Esophagus mucosa (tissue), 1 donor: ENCODE measurements around the gene COA8. TPM values are rescaled to one million over a fixed set of nuclear protein-coding genes. Genes with fewer than 3 reads are reported as not detected.

Experiments used
- ATAC-seq: fragments of 200-7000 bp; cut with Tn5 transposase; one replicate; pipeline ENCODE4 v1.9.1; 2020
- total RNA-seq: library from RNA; stranded (reverse); gene quantifications from one replicate; pipeline ENCODE4 v1.2.4, GENCODE V29; 2023
- donor health status: DM: yes; HTN: yes; CAD: no.

The COA8 gene
- total RNA-seq, 1 donor from 2014 or later, result 30.3 TPM

- ATAC-seq, result no peak
These were observed 25.4 kb upstream of the COA8 start for GRCh38 chr14:103537175-103537990.

DNA sequence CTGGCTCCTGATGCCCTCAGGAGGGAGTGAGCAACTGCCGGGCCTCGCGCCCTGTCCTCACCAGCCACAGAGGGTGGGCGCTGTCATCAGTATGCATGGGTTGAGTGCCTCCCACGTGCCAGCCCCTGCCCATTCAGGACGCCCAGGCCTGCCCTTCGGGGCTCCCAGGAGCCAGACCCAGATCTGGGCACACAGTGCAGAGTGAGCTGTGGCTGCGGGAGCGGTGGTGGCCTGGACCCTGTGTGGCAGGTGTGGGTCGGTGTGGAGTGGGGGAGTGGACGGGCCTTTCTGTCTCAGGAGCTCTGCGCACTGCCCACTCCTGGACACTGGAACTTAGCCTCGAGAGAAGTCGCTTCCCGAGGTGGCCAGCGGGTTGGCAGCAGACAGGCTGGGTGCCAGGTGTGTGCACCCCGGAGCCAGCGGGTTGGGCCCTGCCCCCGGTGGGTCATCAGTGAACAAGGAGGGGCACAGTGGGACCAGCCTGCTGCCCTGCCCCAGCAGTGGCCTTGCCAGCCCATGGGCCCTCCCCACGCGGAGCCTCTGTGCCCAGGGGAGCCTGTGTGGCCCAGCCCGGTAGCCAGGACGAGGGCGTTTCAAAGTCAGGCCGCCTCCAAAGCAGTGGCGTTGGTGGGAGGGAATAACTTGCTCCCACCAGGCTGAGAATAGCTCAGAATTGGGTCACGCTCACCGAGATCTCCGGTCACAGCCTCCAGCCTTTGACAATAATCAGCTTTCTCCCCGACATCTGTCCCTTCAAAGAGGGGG is 24.3 kb upstream of the COA8 start:
- no peak for ATAC-seq

GRCh38 chr14:103539056-103539825 is 23.5 kb upstream of the COA8 start:
- ATAC-seq, result no peak

GRCh38 chr14:103540821-103541708 is 21.7 kb upstream of the COA8 start:
- ATAC-seq, result peak; percentile 27

GRCh38 chr14:103541709-103542604 is 20.8 kb upstream of the COA8 start:
- ATAC-seq, result no peak

GRCh38 chr14:103542605-103543088 is 20.1 kb upstream of the COA8 start:
- no peak for ATAC-seq

DNA sequence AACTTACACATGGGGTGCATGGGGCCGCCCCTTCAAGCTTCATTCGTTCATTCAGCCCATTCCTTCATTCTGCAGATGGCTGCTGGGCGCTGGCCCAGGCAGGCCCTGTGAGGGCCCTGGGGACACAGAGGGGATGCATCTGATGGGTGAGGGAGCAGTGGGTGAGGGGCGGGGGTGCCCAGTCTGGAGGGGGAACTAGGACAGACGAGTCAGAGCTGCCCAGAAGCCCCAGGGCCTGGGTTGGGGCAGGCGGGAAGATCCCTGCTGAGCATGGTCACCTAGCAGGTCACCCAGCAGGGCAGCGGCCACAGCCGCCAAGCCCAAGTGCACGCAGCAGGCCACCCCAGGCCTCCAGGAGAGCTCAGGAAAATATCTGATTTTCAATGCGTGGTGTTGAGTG is 19.6 kb upstream of the COA8 start:
- ATAC-seq, result no peak

- ATAC-seq, result no peak
These were observed 18.9 kb upstream of the COA8 start for GRCh38 chr14:103543721-103544387.

DNA sequence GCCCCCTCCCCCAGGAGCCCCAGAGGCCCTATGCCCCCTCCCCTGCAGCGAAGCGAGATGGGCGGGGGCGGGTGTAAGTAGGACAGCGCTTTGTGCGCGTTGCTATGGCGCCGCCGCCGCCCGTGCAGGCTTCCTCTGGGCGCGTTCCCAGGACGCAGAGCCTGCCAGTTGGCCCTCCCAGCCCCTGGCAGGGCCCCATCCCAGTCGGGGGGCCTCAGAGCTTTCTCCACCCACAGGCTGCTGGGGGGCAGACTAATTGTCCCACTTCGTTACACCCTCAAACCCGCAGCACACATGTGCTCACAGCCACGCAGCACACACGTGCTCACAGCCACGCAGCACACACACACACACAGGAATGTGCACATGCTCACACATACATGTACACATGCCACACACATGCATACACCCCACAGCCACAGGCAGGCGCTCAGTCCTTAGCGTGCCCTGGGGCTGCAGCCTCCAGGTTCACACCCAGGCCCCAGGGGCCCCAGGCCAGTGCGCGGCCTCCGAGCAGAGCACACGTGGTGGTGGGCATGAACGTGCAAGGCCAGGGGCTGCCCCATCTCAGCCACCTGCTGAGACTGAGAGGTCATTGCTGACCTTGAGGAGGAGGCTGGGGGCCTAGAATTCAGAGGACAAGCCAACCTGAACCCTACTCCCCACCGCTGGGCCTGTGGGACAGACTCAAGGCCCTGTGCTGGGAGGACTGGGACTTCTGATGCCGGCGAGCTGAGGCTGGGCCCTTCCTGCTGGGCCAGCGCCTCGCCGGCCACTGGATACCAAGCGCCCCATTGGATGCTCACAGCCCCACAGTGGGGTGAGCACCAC is 18.2 kb upstream of the COA8 start:
- no peak for ATAC-seq

- no peak for ATAC-seq
These were observed 17.4 kb upstream of the COA8 start for GRCh38 chr14:103545219-103545914.

DNA sequence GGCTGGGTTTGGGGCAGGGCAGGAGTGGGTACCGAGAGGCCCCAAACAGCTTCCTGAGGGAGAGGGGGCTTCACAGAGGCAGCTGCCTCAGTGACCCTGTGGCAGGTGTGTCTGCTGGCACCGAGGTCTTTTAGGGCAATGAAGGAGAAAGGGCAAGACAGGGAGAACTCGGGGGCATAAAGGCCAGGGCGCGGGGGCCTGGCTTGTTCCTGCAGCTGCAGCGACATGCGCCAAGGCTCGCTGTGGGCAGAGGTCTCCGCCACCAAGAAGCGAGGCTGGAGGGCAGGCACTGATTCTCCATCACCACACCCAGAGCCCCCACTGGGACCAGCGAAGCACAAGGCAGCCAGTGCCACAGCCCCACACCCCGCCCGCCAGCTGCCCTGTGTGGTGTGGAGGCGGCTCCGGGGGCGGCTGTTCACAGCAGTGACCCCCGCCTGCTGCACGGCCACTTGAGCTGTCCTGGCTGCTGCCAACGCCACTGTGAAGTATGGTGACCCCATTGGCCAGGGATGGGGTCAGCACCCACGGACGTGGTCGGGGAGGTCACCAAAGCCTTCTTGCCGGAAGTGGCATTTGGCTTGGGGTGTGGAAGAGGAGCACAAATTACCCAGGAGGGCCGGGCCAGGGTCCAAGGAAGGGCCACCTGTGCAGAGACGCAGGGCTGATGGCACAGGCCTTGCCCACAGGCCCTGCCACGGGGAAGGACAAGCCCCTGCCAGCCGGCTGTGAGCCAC is 16.7 kb upstream of the COA8 start:
- ATAC-seq, result no peak

DNA sequence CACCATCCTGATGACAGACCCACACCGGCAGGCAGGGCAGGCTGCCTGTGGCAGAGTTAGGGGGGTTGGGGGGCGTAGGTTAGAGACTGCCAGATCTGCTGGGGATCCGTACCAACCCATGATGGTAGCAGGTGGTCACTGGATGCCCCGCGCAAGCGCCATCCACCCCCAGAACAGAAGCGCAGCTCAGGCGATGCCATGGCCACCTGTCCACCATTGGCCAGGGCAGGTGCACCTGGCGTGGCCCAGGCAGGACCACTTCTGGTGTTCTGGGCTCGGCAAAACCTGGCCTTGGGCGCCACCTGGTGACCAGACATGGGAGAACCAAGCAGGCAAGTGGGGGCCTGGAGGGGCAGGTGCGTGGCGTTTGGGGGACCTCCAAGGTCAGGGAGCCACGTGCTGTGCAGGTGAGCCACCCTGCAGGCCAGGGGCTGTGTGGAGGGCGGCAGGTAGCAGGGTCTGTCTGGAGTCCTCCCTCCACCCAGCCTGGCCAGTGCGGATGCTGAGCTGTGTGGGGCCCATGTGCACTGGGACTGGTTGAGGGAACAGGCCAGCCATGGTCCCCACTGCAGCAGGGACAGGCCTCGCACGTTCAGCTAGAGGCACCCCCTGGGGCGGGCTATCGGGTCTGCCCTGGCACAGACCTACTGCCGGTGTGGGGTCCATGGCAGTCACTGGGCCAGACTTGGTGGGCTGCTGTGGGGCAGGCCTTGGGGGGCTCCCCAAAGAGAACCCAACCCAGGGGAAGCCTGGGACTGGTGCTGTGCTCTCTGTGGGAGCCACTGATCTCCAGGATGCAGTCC is 15.9 kb upstream of the COA8 start:
- ATAC-seq, result peak; percentile 41

- no peak for ATAC-seq
These were observed 15.3 kb upstream of the COA8 start for GRCh38 chr14:103547455-103547940.

DNA sequence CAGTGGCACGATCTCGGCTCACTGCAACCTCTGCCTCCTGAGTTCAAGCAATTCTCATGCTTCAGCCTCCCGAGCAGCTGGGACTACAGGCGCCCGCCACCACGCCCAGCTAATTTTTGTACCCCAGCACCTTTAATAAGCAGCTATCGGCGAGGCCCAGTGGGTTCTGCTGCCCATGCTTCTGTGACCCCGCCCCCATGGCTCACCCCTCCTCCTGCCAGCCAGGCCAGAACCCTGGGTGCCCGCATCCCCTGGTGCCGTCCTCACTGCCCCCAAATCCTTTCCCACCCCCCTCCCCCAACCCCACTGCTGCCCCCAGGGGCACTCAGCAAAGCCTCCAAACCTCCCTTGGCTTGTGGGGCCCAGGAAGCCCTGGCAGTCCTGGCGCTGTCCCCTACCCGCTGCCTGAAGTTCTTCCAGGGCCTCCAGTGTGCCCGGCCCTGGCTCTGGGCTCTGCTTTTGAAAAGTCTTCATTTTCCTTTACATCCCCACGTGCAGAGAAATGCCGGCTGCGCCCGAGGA is 14.8 kb upstream of the COA8 start:
- ATAC-seq, result no peak

DNA sequence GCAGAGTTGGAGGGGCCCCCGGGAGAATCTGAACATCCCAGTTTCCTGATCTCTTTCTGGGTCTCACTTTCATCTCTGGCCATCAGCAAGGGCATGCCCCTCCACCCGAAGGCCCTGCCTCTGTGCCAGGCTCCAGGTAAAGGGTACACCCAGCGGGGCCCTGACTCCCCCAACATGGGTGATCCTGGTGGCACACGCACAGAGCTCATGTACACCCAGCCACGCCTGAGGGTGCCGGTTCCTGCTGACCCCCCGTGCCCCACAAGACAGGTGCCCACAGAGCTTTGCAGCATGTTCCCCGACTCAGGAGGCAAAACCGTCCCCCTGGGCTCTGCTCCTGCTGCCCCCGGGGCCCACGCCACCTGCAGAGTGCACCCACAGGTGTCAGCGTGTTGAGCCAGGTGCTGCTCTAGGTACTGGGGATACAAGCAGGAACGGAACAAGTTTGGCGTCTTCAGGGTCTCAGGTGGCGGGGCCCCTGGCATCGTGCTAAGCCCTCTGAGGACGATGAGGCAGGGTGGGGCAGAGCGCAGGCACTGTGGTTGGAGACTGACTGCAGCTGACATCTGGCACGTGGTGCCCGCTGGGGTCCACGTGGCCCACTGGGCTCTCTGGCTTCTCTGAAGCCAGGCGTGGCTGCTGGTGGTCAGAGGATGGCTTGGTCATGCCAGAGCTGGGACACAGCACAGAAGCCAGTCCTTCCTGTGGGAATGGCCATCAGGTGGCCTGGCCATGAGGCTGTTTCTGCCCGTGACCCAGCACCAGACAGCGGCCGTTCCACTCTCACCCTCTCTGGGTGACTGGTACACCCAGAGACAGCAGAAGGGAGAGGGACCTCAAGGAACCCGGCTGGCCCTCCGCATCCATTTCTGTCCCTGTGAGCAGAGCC is 14.1 kb upstream of the COA8 start:
- ATAC-seq, result no peak
